HepG2 (cell line): ENCODE results near the gene POLN. TPM values are rescaled to one million over a fixed set of nuclear protein-coding genes. Genes with fewer than 3 reads are reported as not detected.

Experiments used
- ARNTL ChIP-seq: sonication (generic); formaldehyde crosslinking; IDR thresholded peaks from 2 replicates; pipeline ENCODE4 v1.4.0; 2020; ENCODE audit warnings: mild to moderate bottlenecking, missing genetic modification reagents
- HCFC1 ChIP-seq: fragments of 150-350 bp; IDR thresholded peaks from 2 replicates; pipeline ENCODE4 v1.6.1; 2014; ENCODE audit warnings: low read depth, low read length
- JUN ChIP-seq: sonication (generic); formaldehyde crosslinking; IDR thresholded peaks from 2 replicates; pipeline ENCODE4 v1.4.0; 2020; ENCODE audit warnings: mild to moderate bottlenecking, missing genetic modification reagents
- NCOA2 ChIP-seq: sonication (generic); formaldehyde crosslinking; IDR thresholded peaks from 2 replicates; pipeline ENCODE4 v1.8.0; 2022; ENCODE audit warnings: inconsistent platforms
- ONECUT2 ChIP-seq: sonication (generic); formaldehyde crosslinking; IDR thresholded peaks from 2 replicates; pipeline ENCODE4 v1.4.0; 2020; ENCODE audit warnings: missing genetic modification reagents
- PAX8 ChIP-seq: sonication (generic); formaldehyde crosslinking; IDR thresholded peaks from 2 replicates; pipeline ENCODE4 v1.8.0; 2022; ENCODE audit warnings: mild to moderate bottlenecking, missing genetic modification reagents, borderline replicate concordance
- PHB2 ChIP-seq: fragments of 450-650 bp; IDR thresholded peaks from 2 replicates; pipeline ENCODE4 v1.6.1; 2018; ENCODE audit not compliant: partially characterized antibody
- SIN3A ChIP-seq: IDR thresholded peaks from 2 replicates; pipeline ENCODE4 v1.6.1; 2011; ENCODE audit warnings: low read depth, mild to moderate bottlenecking, control low read depth, low read length, borderline replicate concordance
- SP4 ChIP-seq: sonication (generic); formaldehyde crosslinking; IDR thresholded peaks from 2 replicates; pipeline ENCODE4 v1.8.1; 2023; ENCODE audit warnings: mild to moderate bottlenecking, missing genetic modification reagents
- ZNF496 ChIP-seq: sonication (generic); formaldehyde crosslinking; IDR thresholded peaks from 2 replicates; pipeline ENCODE4 v1.8.1; 2023; ENCODE audit warnings: mild to moderate bottlenecking, moderate library complexity, missing genetic modification reagents; ENCODE audit not compliant: insufficient replicate concordance
- ZZZ3 ChIP-seq: sonication (generic); formaldehyde crosslinking; IDR thresholded peaks from 2 replicates; pipeline ENCODE4 v1.4.0; 2020; ENCODE audit warnings: missing genetic modification reagents, mild to moderate bottlenecking, borderline replicate concordance
- polyA plus RNA-seq, 8 experiments: library from polyadenylated mRNA; depleted of rRNA in 3 of 8; stranded (reverse) in 7 of 8; unstranded in 1 of 8; fragments of >200 nt; fragmentation: Illumina TruSeq in 4 of 8; extraction: Trizol in 4 of 8; gene quantifications; 2 replicates each; pipeline versions ENCODE4 v1.2.1 to v1.2.3, GENCODE V29; 2011 to 2016; ENCODE audit warnings: low read depth in 4 of 8, missing spikeins in 1 of 8, mixed read lengths in 1 of 8; ENCODE audit not compliant: insufficient read depth in 1 of 8
- total RNA-seq, 5 experiments: library from RNA; depleted of rRNA; stranded (reverse); fragments of >200 nt; fragmentation: Illumina TruSeq; extraction: Trizol; gene quantifications; 2 replicates each; pipeline ENCODE4 v1.2.3, GENCODE V29; 2016; ENCODE audit warnings: low read depth in 1 of 5
- TF ChIP-seq, protein P1 (sequence below): sonication (generic); formaldehyde crosslinking; IDR thresholded peaks from one replicate; pipeline ENCODE4 v1.5.1; 2020; ENCODE audit warnings: mild to moderate bottlenecking, missing genetic modification reagents; ENCODE audit errors: not compliant biosample characterization
- TF ChIP-seq, protein P2 (sequence below): sonication (generic); formaldehyde crosslinking; IDR thresholded peaks from 2 replicates; pipeline ENCODE4 v1.4.0; 2020; ENCODE audit warnings: mild to moderate bottlenecking, missing genetic modification reagents
- TF ChIP-seq, protein P3 (sequence below): sonication (generic); formaldehyde crosslinking; IDR thresholded peaks from 2 replicates; pipeline ENCODE4 v1.5.0; 2020; ENCODE audit warnings: mild to moderate bottlenecking, missing genetic modification reagents
- TF ChIP-seq, protein P4 (sequence below): sonication (generic); formaldehyde crosslinking; IDR thresholded peaks from 2 replicates; pipeline ENCODE4 v1.9.0; 2021; ENCODE audit warnings: missing genetic modification reagents, mild to moderate bottlenecking, borderline replicate concordance

The POLN gene
- total and polyA plus RNA-seq, 2 of the 13 experiments (the other 11 are each of a cell fraction or from before 2014, with no cell fraction given), result 0.93 to 1.5 TPM

DNA sequence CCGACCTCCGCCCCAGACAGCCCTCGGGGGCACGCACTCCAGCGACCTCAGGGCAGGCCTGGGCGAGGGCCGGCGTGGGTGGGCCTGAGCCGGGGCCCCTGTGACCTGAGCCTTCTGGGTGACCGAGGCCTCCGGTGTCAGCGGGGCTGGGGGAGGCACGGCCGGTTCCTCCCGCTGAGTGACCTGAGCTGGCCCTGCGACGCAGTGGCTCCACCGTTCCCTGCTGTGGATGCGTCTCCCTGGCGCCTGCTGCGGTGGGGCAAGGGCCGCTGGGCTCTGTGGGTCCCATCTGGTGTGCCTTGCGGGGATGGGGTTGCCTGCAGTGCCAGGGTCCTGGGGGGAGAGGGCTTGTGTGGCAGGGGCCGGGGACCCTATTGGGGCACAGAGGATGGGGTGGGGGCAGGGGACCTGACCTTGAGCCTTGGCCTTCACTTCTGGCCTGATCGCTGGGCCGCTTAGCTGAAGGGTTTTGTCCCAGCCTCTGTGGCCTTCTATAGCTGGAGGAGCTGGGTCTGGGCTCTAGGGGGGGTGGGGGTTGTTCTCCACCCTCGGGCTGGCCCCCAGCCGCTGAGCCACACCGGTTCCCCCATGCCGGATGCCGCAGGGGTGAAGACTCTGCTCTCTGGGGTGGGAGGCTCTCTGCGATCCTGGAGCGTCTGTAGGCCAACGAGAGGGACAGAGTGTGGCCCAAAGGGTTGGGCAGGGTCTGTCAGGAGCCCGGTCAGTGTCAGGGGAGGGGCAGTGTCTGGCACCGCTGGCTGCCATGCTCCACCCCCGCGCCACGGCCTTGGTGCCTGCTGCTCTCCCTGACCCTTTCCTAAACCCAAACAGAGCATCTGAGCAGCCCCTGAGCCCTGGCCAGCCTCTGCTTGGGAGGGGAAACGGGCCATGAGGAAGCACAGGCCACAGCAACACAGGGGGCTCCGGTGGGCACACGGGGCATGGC, 180.5 kb downstream of the POLN start (continued):
- TF ChIP-seq, protein P1, sequence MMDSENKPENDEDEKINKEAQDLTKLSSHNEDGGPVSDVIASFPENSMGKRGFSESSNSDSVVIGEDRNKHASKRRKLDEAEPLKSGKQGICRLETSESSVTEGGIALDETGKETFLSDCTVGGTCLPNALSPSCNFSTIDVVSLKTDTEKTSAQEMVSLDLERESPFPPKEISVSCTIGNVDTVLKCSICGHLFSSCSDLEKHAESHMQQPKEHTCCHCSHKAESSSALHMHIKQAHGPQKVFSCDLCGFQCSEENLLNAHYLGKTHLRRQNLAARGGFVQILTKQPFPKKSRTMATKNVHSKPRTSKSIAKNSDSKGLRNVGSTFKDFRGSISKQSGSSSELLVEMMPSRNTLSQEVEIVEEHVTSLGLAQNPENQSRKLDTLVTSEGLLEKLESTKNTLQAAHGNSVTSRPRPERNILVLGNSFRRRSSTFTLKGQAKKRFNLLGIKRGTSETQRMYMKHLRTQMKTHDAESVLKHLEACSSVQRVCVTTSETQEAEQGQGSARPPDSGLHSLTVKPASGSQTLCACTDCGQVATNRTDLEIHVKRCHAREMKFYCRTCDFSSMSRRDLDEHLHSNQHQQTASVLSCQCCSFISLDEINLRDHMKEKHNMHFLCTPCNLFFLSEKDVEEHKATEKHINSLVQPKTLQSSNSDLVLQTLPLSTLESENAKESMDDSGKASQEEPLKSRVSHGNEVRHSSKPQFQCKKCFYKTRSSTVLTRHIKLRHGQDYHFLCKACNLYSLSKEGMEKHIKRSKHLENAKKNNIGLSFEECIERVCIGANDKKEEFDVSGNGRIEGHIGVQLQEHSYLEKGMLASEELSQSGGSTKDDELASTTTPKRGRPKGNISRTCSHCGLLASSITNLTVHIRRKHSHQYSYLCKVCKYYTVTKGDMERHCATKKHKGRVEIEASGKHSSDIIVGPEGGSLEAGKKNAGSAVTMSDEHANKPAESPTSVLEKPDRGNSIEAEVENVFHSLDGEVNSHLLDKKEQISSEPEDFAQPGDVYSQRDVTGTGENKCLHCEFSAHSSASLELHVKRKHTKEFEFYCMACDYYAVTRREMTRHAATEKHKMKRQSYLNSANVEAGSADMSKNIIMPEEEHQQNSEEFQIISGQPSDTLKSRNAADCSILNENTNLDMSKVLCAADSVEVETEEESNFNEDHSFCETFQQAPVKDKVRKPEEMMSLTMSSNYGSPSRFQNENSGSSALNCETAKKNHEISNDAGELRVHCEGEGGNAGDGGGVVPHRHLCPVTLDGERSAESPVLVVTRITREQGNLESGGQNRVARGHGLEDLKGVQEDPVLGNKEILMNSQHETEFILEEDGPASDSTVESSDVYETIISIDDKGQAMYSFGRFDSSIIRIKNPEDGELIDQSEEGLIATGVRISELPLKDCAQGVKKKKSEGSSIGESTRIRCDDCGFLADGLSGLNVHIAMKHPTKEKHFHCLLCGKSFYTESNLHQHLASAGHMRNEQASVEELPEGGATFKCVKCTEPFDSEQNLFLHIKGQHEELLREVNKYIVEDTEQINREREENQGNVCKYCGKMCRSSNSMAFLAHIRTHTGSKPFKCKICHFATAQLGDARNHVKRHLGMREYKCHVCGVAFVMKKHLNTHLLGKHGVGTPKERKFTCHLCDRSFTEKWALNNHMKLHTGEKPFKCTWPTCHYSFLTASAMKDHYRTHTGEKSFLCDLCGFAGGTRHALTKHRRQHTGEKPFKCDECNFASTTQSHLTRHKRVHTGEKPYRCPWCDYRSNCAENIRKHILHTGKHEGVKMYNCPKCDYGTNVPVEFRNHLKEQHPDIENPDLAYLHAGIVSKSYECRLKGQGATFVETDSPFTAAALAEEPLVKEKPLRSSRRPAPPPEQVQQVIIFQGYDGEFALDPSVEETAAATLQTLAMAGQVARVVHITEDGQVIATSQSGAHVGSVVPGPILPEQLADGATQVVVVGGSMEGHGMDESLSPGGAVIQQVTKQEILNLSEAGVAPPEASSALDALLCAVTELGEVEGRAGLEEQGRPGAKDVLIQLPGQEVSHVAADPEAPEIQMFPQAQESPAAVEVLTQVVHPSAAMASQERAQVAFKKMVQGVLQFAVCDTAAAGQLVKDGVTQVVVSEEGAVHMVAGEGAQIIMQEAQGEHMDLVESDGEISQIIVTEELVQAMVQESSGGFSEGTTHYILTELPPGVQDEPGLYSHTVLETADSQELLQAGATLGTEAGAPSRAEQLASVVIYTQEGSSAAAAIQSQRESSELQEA, result peak; percentile 44
- no peak for TF ChIP-seq NCOA2 (CRISPR knock-in tag)
- TF ChIP-seq, protein P2, sequence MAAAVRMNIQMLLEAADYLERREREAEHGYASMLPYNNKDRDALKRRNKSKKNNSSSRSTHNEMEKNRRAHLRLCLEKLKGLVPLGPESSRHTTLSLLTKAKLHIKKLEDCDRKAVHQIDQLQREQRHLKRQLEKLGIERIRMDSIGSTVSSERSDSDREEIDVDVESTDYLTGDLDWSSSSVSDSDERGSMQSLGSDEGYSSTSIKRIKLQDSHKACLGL (CRISPR knock-in tag), result no peak
- TF ChIP-seq, protein P3, sequence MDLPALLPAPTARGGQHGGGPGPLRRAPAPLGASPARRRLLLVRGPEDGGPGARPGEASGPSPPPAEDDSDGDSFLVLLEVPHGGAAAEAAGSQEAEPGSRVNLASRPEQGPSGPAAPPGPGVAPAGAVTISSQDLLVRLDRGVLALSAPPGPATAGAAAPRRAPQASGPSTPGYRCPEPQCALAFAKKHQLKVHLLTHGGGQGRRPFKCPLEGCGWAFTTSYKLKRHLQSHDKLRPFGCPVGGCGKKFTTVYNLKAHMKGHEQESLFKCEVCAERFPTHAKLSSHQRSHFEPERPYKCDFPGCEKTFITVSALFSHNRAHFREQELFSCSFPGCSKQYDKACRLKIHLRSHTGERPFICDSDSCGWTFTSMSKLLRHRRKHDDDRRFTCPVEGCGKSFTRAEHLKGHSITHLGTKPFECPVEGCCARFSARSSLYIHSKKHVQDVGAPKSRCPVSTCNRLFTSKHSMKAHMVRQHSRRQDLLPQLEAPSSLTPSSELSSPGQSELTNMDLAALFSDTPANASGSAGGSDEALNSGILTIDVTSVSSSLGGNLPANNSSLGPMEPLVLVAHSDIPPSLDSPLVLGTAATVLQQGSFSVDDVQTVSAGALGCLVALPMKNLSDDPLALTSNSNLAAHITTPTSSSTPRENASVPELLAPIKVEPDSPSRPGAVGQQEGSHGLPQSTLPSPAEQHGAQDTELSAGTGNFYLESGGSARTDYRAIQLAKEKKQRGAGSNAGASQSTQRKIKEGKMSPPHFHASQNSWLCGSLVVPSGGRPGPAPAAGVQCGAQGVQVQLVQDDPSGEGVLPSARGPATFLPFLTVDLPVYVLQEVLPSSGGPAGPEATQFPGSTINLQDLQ (CRISPR knock-in tag), result no peak
- TF ChIP-seq SIN3A, result no peak
- TF ChIP-seq, protein P4, sequence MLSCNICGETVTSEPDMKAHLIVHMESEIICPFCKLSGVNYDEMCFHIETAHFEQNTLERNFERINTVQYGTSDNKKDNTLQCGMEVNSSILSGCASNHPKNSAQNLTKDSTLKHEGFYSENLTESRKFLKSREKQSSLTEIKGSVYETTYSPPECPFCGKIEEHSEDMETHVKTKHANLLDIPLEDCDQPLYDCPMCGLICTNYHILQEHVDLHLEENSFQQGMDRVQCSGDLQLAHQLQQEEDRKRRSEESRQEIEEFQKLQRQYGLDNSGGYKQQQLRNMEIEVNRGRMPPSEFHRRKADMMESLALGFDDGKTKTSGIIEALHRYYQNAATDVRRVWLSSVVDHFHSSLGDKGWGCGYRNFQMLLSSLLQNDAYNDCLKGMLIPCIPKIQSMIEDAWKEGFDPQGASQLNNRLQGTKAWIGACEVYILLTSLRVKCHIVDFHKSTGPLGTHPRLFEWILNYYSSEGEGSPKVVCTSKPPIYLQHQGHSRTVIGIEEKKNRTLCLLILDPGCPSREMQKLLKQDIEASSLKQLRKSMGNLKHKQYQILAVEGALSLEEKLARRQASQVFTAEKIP (CRISPR knock-in tag), result no peak
- no peak for TF ChIP-seq ARNTL (CRISPR knock-in tag)
- no peak for TF ChIP-seq ZNF496 (CRISPR knock-in tag)
- TF ChIP-seq HCFC1, result no peak
- TF ChIP-seq ZZZ3 (CRISPR knock-in tag), result no peak
- TF ChIP-seq PAX8, result no peak
- no peak for TF ChIP-seq ONECUT2 (CRISPR knock-in tag)
- TF ChIP-seq SP4, result no peak
- no peak for TF ChIP-seq PHB2
- no peak for TF ChIP-seq JUN
